ENCODE results near the gene HSD17B1. TPM values are rescaled to one million over a fixed set of nuclear protein-coding genes. Genes with fewer than 3 reads are reported as not detected.

The HSD17B1 gene
- polyA plus RNA-seq, 3 donors from 2014 or later: 0.99 to 1.9 TPM; not detected in 1

DNA sequence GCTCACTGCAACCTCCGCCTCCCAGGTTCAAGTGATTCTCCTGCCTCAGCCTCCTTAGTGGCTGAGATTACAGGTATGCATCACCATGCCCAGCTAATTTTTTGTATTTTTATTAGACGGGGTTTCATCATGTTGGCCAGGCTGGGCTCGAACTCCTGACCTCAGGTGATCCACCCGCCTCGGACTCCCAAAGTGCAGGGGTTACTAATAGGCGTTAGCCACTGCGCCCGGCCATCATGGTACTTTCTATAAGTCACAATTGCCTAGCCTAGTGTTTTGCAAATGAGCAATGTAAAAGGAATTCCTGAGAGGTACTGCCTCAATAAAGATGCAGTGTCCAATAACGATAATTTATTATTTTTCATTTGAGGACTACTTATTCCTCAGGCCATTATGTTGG, 38.7 kb downstream of the HSD17B1 start:
- no peak for DNase-seq
- Mint-ChIP-seq H3K9me3 (no peaks in the 10 kb centered on the region), H3K27ac (peak overlapping the region in 1 of 6 donors; percentile 57), H3K27me3 (ENCODE audit: low read depth in 3 of 3) (no peaks in the 10 kb centered on the region), H3K4me1 (peaks cover 10 to 19% of the 10 kb centered on the region in 2 donors), H3K4me3 (no peak overlapping the region), H3K36me3 (peaks cover 6 to 27% (median 13%) of the 10 kb centered on the region in 3 donors)

GRCh38 chr17:42596386-42596785, 43.7 kb downstream of the HSD17B1 start:
- no peaks in the 10 kb centered on the region for H3K9me3 Mint-ChIP-seq
- peaks cover 3 to 11% (median 4%) of the 10 kb centered on the region in 3 donors for H3K36me3 Mint-ChIP-seq
- DNase-seq: no peak
- peaks cover 26 to 44% of the 10 kb centered on the region in 2 donors for H3K4me1 Mint-ChIP-seq
- no peak overlapping the region for H3K4me3 Mint-ChIP-seq
- H3K27me3 Mint-ChIP-seq (ENCODE audit: low read depth in 3 of 3): peaks cover 0 to 2% (median 2%) of the 10 kb centered on the region in 3 donors
- peak overlapping the region in 1 of 6 donors; percentile 68 for H3K27ac Mint-ChIP-seq

DNA sequence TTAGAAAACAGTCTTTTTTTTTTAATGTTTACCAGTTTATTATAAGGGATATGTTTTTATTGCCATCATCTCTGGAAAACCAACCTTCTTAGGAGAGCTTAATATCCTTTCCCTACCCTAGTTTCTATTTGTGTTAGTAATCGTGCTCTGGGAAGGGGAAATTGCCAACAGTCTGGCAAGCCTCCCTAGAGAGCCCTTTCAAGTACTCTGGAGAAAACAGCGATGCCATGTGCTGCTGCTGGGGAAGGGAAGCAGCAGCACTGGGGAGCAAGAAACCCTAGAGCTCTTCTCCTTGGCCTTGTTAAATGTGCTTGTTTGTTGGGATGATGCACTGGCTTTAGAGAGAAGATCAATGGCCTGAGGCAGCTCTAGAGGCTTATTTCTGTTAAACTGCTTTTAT, 46.2 kb downstream of the HSD17B1 start:
- Mint-ChIP-seq H3K4me3 (no peak overlapping the region), H3K9me3 (no peaks in the 10 kb centered on the region), H3K27me3 (ENCODE audit: low read depth in 3 of 3) (peaks cover 0 to 2% (median 2%) of the 10 kb centered on the region in 3 donors), H3K4me1 (peaks cover 32 to 48% of the 10 kb centered on the region in 2 donors), H3K36me3 (peaks cover 3 to 16% (median 4%) of the 10 kb centered on the region in 3 donors), H3K27ac (peak overlapping the region in 2 of 6 donors; percentile 0 to 19)
- DNase-seq: no peak

DNA sequence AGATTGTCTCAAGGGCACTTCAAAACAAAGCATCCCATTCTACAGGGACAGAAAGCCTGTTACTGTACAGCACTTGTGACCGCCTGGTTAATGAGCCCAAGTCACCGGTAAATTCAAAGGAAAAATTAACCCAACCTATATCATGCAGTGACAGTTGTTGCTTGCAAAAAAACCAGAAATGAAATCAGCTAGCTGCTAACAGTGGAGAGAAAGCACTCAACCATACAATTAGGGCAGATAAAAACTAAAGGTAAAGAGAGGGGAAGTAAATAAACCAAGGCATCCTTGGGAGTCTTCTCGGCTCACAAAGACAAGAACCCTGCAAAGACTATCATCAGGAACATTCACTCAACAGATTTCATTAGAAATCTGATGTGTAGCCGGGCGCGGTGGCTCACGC, 50.6 kb downstream of the HSD17B1 start:
- peaks cover 68 to 83% of the 10 kb centered on the region in 2 donors for H3K4me1 Mint-ChIP-seq
- no peaks in the 10 kb centered on the region for H3K9me3 Mint-ChIP-seq
- no peak for DNase-seq
- H3K4me3 Mint-ChIP-seq: peak overlapping the region in 2 of 5 donors; percentile 3 to 33
- H3K36me3 Mint-ChIP-seq: peaks cover 0 to 21% (median 3%) of the 10 kb centered on the region in 3 donors
- peaks cover 0 to 2% (median 2%) of the 10 kb centered on the region in 3 donors for H3K27me3 Mint-ChIP-seq (ENCODE audit: low read depth in 3 of 3)
- H3K27ac Mint-ChIP-seq: peak overlapping the region in 3 of 6 donors; percentile 33 to 82 (median 39)

Other genes starting within 250 kb of the HSD17B1 start
- gene STAT3, start 164.5 kb upstream of the HSD17B1 start, polyA plus RNA-seq: 100 to 1,000 TPM; 110 to 205 (median 127) TPM
- not detected for gene CAVIN1, start 129.7 kb upstream of the HSD17B1 start, polyA plus RNA-seq
- 1 to 10 TPM in 2 of 3 donors, under 1 TPM in 1; 0.76 to 4.2 (median 1.4) TPM for gene ATP6V0A1, start 94.0 kb upstream of the HSD17B1 start, polyA plus RNA-seq
- gene NAGLU, start 16.7 kb upstream of the HSD17B1 start, polyA plus RNA-seq: 10 to 100 TPM; 28.1 to 43.5 (median 33.6) TPM
- gene COASY, start 9.2 kb downstream of the HSD17B1 start, polyA plus RNA-seq: 100 to 1,000 TPM in 1 of 3 donors, 10 to 100 TPM in 2; 54.1 to 136 (median 72.5) TPM
- gene MLX, start 14.2 kb downstream of the HSD17B1 start, polyA plus RNA-seq: 10 to 100 TPM; 25.0 to 41.0 (median 30.5) TPM
- gene PSMC3IP, start 24.8 kb downstream of the HSD17B1 start, polyA plus RNA-seq: 1 to 10 TPM in 2 of 3 donors, under 1 TPM in 1; 0.91 to 3.0 (median 1.5) TPM
- 100 to 1,000 TPM; 132 to 168 (median 133) TPM for gene RETREG3, start 56.5 kb downstream of the HSD17B1 start, polyA plus RNA-seq
- 10 to 100 TPM in 2 of 3 donors, 1 to 10 TPM in 1; 6.0 to 16.9 (median 10.9) TPM for gene TUBG1, start 56.8 kb downstream of the HSD17B1 start, polyA plus RNA-seq
- gene TUBG2, start 106.4 kb downstream of the HSD17B1 start, polyA plus RNA-seq: 1 to 10 TPM; 1.3 to 4.0 (median 3.4) TPM
- gene PLEKHH3, start 124.1 kb downstream of the HSD17B1 start, polyA plus RNA-seq: not detected
- gene CCR10, start 128.9 kb downstream of the HSD17B1 start, polyA plus RNA-seq: under 1 TPM in 2 of 3 donors, not detected in 1; 0.17 to 0.26 TPM
- under 1 TPM in 1 of 3 donors, not detected in 2; 0.73 TPM for gene CNTNAP1, start 129.6 kb downstream of the HSD17B1 start, polyA plus RNA-seq
- 10 to 100 TPM in 2 of 3 donors, 1 to 10 TPM in 1; 9.8 to 32.3 (median 19.5) TPM for gene EZH1, start 192.1 kb downstream of the HSD17B1 start, polyA plus RNA-seq
- not detected for gene RAMP2, start 208.3 kb downstream of the HSD17B1 start, polyA plus RNA-seq
- 10 to 100 TPM; 60.2 to 94.1 (median 90.2) TPM for gene VPS25, start 220.5 kb downstream of the HSD17B1 start, polyA plus RNA-seq
- not detected for gene WNK4, start 227.7 kb downstream of the HSD17B1 start, polyA plus RNA-seq
- gene COA3, start 245.8 kb downstream of the HSD17B1 start, polyA plus RNA-seq: 100 to 1,000 TPM; 162 to 221 (median 186) TPM
- gene CNTD1, start 245.9 kb downstream of the HSD17B1 start, polyA plus RNA-seq: under 1 TPM in 2 of 3 donors, not detected in 1; 0.10 to 0.40 TPM